Testis (tissue), 3 donors: ENCODE data around the gene ACSS3. TPM values are rescaled to one million over a fixed set of nuclear protein-coding genes. Genes with fewer than 3 reads are reported as not detected.

Experiments
- DNase-seq: peaks from one replicate; pipeline ENCODE4 v3.0.0-alpha.2; 2019
- H3K27ac ChIP-seq, 2 donors: fragments of 200-600 bp; sonication (generic); one replicate each; pipeline ENCODE4 v1.5.1; 2019
- H3K27me3 ChIP-seq: fragments of 200-600 bp; sonication (generic); one replicate; pipeline ENCODE4 v1.5.1; 2019
- H3K36me3 ChIP-seq: fragments of 200-600 bp; sonication (generic); one replicate; pipeline ENCODE4 v1.5.1; 2017; ENCODE audit warnings: low read depth; ENCODE audit errors: missing control alignments
- H3K4me1 ChIP-seq: fragments of 200-600 bp; sonication (generic); one replicate; pipeline ENCODE4 v1.5.1; 2019
- H3K4me3 ChIP-seq, 2 donors: fragments of 200-600 bp; sonication (generic); one replicate each; pipeline ENCODE4 v1.5.1; 2017 to 2019
- H3K9me3 ChIP-seq: fragments of 200-600 bp; sonication (generic); one replicate; pipeline ENCODE4 v1.5.1; 2017
- POLR2A ChIP-seq: fragments of 450-650 bp; IDR thresholded peaks from one replicate; pipeline ENCODE4 v1.6.1; 2017; ENCODE audit warnings: antibody characterized with exemption, mild to moderate bottlenecking, moderate library complexity
- WGBS, 2 donors: methylation state at CpG; one replicate each; pipeline ENCODE4 v1.1.5; 2018; 5-methylcytosine and 5-hydroxymethylcytosine counted together
- intact Hi-C: fragments of 100-400 bp; cut with DNase I; formaldehyde crosslinking; loops from one replicate; pipeline ENCODE4 v1.15.1; 2023; ENCODE audit warnings: low total_unique reads
- polyA plus RNA-seq: library from polyadenylated mRNA; stranded (reverse); fragments of 350-450 nt; fragmentation: Illumina TruSeq; extraction: RNeasy Lipid Tissue Mini Kit (QIAGEN cat#74804); gene quantifications from one replicate; pipeline ENCODE4 v1.2.3, GENCODE V29; 2014; ENCODE audit warnings: low read depth, low replicate concordance; ENCODE audit not compliant: insufficient read depth
- total RNA-seq, 2 donors: library from RNA; depleted of rRNA; stranded (reverse); fragments of >200 nt; gene quantifications; one replicate each; pipeline ENCODE4 v1.2.3, GENCODE V29; 2016
- TF ChIP-seq, protein P1 (sequence below), 3 experiments: fragments of 450-650 bp in 2 of 3; fragments of 200-600 bp in 1 of 3; sonication (generic) in 1 of 3; IDR thresholded peaks; one replicate each; pipeline ENCODE4 v1.5.1; 2016 to 2019; ENCODE audit warnings: antibody characterized with exemption in 3 of 3, mild to moderate bottlenecking in 2 of 3, moderate library complexity in 1 of 3

The ACSS3 gene
- total and polyA plus RNA-seq, 3 donors from 2014 or later = 7.5 to 22.8 (median 17.1) TPM

DNA sequence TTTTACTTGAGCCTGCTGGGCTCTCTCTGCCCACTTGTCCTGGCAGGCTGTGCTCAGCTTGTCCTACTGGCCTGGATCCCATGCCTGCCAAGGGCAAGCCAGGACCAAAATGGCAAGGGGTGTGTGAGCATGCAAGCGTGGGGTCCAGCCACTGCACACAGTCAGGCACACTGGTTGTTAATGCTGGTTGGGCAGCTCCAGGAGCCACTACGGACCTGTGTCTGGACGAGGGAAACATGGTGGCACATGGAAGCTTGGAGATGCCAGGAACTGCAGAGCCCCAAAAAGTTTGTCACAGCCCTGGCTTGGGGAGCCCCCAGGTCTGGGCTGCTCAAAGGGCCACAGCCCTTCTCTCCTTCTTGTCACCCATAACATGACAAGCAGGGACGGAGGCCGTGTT is 83.8 kb downstream of the ACSS3 start:
- intact Hi-C loops = no loop called here
- Histone ChIP-seq H3K4me1 (no peaks in the 10 kb centered on the region), H3K9me3 (no peaks in the 10 kb centered on the region), H3K27ac (no peak overlapping the region), H3K36me3 (no peaks in the 10 kb centered on the region), H3K27me3 (no peaks in the 10 kb centered on the region), H3K4me3 (no peak overlapping the region)
- no peak for DNase-seq
- WGBS, 2 donors = 82 to 96% methylated on average over 3 to 5 of the region's 5 CpGs
- no peak for TF ChIP-seq POLR2A
- TF ChIP-seq, protein P1, sequence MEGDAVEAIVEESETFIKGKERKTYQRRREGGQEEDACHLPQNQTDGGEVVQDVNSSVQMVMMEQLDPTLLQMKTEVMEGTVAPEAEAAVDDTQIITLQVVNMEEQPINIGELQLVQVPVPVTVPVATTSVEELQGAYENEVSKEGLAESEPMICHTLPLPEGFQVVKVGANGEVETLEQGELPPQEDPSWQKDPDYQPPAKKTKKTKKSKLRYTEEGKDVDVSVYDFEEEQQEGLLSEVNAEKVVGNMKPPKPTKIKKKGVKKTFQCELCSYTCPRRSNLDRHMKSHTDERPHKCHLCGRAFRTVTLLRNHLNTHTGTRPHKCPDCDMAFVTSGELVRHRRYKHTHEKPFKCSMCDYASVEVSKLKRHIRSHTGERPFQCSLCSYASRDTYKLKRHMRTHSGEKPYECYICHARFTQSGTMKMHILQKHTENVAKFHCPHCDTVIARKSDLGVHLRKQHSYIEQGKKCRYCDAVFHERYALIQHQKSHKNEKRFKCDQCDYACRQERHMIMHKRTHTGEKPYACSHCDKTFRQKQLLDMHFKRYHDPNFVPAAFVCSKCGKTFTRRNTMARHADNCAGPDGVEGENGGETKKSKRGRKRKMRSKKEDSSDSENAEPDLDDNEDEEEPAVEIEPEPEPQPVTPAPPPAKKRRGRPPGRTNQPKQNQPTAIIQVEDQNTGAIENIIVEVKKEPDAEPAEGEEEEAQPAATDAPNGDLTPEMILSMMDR (IDR thresholded peaks at IDR 0.05) = no peak

GRCh38 chr12:81162391-81163136 is 84.7 kb downstream of the ACSS3 start:
- H3K4me3 ChIP-seq = no peak overlapping the region
- H3K9me3 ChIP-seq = no peaks in the 10 kb centered on the region
- 93% methylated on average over 4 of the region's 4 CpGs; no CpG with 5 or more reads in 1 of the 2 donors for WGBS, 2 donors
- DNase-seq = no peak
- no peaks in the 10 kb centered on the region for H3K4me1 ChIP-seq
- H3K27ac ChIP-seq = no peak overlapping the region
- no peaks in the 10 kb centered on the region for H3K27me3 ChIP-seq
- TF ChIP-seq, protein P1 (IDR thresholded peaks at IDR 0.05) = no peak
- no peak for TF ChIP-seq POLR2A
- intact Hi-C loops = no loop called here
- no peaks in the 10 kb centered on the region for H3K36me3 ChIP-seq

DNA sequence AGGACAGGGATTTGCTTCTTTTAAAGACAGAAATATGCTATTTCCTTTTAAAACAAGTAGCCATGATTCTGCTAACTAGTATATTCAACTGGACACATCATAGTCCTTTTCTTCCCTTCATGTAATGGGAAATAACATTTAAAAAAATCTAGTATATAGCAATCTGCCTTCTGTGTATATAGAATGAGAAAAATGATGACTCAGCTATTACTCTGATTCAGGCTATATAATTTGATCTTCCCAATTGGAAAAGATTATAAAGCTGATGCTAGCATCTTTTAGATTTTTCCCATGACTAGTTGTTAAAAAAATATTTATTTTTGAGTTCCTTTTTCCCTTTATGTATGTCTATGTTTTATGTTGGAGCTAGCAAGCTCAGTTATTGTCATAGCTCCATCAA is 86.9 kb downstream of the ACSS3 start:
- Histone ChIP-seq H3K4me3 (no peak overlapping the region), H3K27ac (no peak overlapping the region), H3K36me3 (no peaks in the 10 kb centered on the region), H3K4me1 (no peaks in the 10 kb centered on the region), H3K9me3 (no peaks in the 10 kb centered on the region), H3K27me3 (no peaks in the 10 kb centered on the region)
- no peak for TF ChIP-seq POLR2A
- TF ChIP-seq, protein P1 (IDR thresholded peaks at IDR 0.05) = no peak
- intact Hi-C loops = no loop called here
- DNase-seq = no peak

DNA sequence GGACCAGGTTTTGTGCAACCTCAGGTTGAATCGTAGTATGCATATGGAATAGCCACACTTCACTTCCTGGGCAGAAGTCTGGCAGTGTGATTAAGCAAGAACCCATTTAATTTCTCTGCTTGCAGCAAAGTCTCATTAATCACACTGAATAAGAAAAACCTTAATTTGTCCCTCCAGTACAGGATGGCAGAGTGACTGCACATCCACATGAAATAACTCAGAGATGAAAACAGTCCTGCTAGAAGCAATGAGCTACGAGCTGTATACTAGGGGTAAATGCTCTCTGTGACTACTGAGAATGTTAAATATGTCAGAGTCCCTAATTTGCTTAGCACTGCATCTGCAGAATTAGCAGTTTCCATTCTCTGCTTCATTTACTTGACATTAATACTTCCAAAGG is 88.9 kb downstream of the ACSS3 start:
- WGBS, 2 donors = 96% methylated on average over 2 of the region's 2 CpGs
- TF ChIP-seq POLR2A = no peak
- TF ChIP-seq, protein P1 (IDR thresholded peaks at IDR 0.05) = no peak
- Histone ChIP-seq H3K9me3 (no peaks in the 10 kb centered on the region), H3K27ac (no peak overlapping the region), H3K4me1 (no peaks in the 10 kb centered on the region), H3K27me3 (no peaks in the 10 kb centered on the region), H3K36me3 (no peaks in the 10 kb centered on the region), H3K4me3 (no peak overlapping the region)
- no peak for DNase-seq
- intact Hi-C loops = no loop called here

DNA sequence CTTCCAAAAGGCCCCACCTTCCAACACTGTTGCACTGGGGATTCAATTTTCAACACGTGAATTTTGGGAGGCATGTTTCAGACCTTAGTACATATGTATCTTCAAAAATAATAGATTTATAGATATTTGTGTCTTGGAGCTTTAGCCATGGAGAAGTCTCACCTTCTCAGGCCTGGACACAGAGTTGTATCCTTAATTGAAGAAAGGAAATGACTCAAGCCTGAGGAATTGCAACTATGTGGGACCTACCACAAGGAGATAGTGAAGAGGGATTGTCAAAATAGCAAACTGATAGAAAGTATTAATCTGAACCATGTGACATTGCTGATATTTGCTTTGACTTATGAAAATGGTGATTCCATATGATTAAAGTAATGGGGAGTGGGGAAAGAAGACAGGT is 89.8 kb downstream of the ACSS3 start:
- H3K36me3 ChIP-seq = no peaks in the 10 kb centered on the region
- no peak overlapping the region for H3K4me3 ChIP-seq
- no peaks in the 10 kb centered on the region for H3K4me1 ChIP-seq
- TF ChIP-seq, protein P1 (IDR thresholded peaks at IDR 0.05) = no peak
- no peak for TF ChIP-seq POLR2A
- no peak for DNase-seq
- no peaks in the 10 kb centered on the region for H3K9me3 ChIP-seq
- intact Hi-C loops = no loop called here
- H3K27me3 ChIP-seq = no peaks in the 10 kb centered on the region
- no peak overlapping the region for H3K27ac ChIP-seq
- 78 to 91% methylated on average over 1 of the region's 1 CpG for WGBS, 2 donors
